ENCODE results near the gene DNAJB8. TPM values are rescaled to one million over a fixed set of nuclear protein-coding genes. Genes with fewer than 3 reads are reported as not detected.

Gene DNAJB8
- total RNA-seq, 1 donor from 2014 or later: not detected

DNA sequence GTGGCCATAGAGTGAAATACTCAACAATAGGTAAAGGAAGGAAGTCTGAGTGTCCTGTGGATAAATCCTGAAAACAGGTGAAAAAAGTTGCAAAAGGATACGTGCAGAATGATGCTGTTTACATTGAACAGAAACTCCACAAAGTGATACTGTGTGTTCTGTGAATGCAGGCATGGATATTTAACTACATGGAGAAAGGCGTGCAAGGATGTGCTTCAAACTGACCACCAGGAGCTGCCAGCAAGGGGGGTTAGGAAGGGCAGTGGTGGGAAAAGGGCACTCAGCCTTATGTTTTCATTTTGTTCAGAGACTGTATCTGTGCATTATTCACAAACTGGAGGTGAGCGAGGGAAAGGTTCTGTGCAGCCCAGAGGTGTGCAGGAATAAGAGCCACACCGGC is 47.4 kb downstream of the DNAJB8 start:
- peak overlapping the region; percentile 66 for H3K27ac Mint-ChIP-seq (ENCODE audit: unreplicated experiment)
- peaks cover 9% of the 10 kb centered on the region for H3K36me3 Mint-ChIP-seq (ENCODE audit: unreplicated experiment)
- peaks cover 22% of the 10 kb centered on the region for H3K27me3 Mint-ChIP-seq (ENCODE audit: unreplicated experiment)
- DNase-seq: no peak
- peaks cover 12% of the 10 kb centered on the region for H3K9me3 Mint-ChIP-seq (ENCODE audit: unreplicated experiment)
- TF ChIP-seq, protein P1, sequence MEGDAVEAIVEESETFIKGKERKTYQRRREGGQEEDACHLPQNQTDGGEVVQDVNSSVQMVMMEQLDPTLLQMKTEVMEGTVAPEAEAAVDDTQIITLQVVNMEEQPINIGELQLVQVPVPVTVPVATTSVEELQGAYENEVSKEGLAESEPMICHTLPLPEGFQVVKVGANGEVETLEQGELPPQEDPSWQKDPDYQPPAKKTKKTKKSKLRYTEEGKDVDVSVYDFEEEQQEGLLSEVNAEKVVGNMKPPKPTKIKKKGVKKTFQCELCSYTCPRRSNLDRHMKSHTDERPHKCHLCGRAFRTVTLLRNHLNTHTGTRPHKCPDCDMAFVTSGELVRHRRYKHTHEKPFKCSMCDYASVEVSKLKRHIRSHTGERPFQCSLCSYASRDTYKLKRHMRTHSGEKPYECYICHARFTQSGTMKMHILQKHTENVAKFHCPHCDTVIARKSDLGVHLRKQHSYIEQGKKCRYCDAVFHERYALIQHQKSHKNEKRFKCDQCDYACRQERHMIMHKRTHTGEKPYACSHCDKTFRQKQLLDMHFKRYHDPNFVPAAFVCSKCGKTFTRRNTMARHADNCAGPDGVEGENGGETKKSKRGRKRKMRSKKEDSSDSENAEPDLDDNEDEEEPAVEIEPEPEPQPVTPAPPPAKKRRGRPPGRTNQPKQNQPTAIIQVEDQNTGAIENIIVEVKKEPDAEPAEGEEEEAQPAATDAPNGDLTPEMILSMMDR (IDR thresholded peaks at IDR 0.05; ENCODE audit: partially characterized antibody, unreplicated experiment): no peak
- H3K4me1 Mint-ChIP-seq (ENCODE audit: low read depth, unreplicated experiment): peaks cover 5% of the 10 kb centered on the region
- peak overlapping the region; percentile 39 for H3K4me3 Mint-ChIP-seq (ENCODE audit: unreplicated experiment)

DNA sequence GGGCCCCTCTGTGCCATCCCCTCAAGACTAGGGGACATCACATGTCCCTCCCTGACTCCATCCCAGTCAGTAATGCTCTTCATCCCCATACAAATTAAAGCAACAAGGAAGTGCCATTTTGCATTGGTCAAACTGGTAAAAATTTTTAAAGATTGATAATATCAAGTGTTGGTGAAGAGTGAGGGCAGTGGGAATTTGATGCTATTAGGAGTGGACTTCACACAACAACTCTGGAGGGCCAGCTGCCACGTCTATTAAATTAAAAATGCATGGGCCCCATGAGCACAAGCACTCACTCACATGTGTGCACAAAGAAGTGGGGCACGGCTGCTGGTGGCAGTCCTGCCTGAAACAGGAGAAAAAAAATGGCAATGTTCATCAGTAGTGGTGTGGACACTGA is 47.8 kb downstream of the DNAJB8 start:
- Mint-ChIP-seq H3K9me3 (ENCODE audit: unreplicated experiment) (peaks cover 12% of the 10 kb centered on the region), H3K4me3 (ENCODE audit: unreplicated experiment) (no peak overlapping the region), H3K27ac (ENCODE audit: unreplicated experiment) (peak overlapping the region; percentile 66), H3K27me3 (ENCODE audit: unreplicated experiment) (peaks cover 22% of the 10 kb centered on the region), H3K4me1 (ENCODE audit: low read depth, unreplicated experiment) (peaks cover 5% of the 10 kb centered on the region), H3K36me3 (ENCODE audit: unreplicated experiment) (peaks cover 9% of the 10 kb centered on the region)
- TF ChIP-seq, protein P1 (IDR thresholded peaks at IDR 0.05; ENCODE audit: partially characterized antibody, unreplicated experiment): no peak
- DNase-seq: no peak

DNA sequence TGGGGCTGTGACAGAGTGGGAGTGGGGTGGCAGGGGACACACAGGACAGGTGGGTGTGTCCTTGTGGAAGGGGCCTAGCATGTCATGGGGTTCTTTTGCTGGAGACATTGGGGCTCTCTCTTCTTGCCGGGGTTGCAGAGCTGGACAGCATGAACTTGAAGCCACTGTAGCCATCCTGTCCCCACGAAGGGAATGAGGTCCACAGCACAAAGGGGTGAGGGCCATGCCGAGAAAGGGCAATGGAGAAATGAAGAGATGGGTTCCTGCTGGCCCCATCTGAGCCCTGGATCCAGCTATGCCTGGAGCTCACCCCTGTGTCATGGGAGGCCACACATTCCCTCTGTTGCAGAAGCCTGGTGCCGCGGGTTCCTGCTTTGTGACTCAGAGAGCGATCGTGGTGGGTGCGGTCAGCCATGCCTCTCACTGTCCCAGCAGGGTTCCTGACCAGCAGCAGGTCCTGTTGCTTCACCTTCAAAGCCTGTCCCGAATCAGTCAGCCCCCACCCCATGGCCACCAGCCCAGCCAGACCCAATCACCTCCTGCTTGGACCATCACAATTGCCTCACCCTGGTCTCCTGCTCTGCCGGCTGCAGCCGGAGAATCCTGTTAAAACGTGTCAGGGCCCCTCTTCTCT is 50.0 kb downstream of the DNAJB8 start:
- Mint-ChIP-seq H3K27ac (ENCODE audit: unreplicated experiment) (no peak overlapping the region), H3K4me3 (ENCODE audit: unreplicated experiment) (no peak overlapping the region), H3K4me1 (ENCODE audit: low read depth, unreplicated experiment) (peaks cover 7% of the 10 kb centered on the region), H3K36me3 (ENCODE audit: unreplicated experiment) (peaks cover 9% of the 10 kb centered on the region), H3K27me3 (ENCODE audit: unreplicated experiment) (peaks cover 29% of the 10 kb centered on the region), H3K9me3 (ENCODE audit: unreplicated experiment) (peaks cover 15% of the 10 kb centered on the region)
- TF ChIP-seq, protein P1 (IDR thresholded peaks at IDR 0.05; ENCODE audit: partially characterized antibody, unreplicated experiment): no peak
- DNase-seq: no peak

DNA sequence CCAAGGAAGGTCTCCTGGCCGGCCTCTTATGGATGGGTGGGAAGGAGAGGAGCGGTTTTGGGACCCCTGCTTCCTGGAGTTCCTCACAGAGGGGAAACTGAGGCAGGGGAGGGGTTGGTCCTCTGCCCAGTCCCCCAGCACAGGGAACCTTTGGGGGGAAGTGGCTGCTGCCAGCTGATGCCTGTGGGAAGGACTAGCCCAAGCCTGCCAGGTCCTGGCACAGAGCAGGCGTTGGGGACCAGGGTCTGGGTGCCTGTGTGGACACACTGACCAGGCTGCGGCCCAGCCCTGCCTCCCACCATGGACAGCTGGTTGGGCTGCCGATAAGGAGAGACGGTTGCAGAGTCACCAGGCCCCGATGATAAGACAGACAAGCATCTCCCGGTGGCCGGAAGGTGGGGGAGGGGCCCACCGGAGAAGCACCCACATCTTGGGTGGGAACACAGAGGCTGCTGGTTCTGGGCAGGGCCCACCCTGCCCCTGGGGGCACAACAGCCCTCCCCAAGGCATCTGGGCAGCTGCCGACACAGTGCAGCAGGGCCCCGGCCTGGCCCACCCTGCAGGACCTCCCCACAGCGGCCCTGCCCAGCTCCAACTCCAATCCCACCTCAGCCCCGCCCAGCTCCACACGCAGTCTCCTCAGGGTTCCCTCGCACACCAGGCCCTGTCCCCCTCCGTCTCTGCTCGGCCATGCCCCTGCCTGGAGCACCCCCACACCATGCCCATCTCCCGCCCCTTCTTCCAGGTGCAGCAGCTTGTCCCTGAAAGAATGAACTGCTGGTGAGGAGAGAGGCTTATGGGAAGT is 50.7 kb downstream of the DNAJB8 start:
- Mint-ChIP-seq H3K4me3 (ENCODE audit: unreplicated experiment) (no peak overlapping the region), H3K4me1 (ENCODE audit: low read depth, unreplicated experiment) (peaks cover 7% of the 10 kb centered on the region), H3K27me3 (ENCODE audit: unreplicated experiment) (peaks cover 29% of the 10 kb centered on the region), H3K27ac (ENCODE audit: unreplicated experiment) (no peak overlapping the region), H3K9me3 (ENCODE audit: unreplicated experiment) (peaks cover 15% of the 10 kb centered on the region), H3K36me3 (ENCODE audit: unreplicated experiment) (peaks cover 9% of the 10 kb centered on the region)
- TF ChIP-seq, protein P1 (IDR thresholded peaks at IDR 0.05; ENCODE audit: partially characterized antibody, unreplicated experiment): no peak
- no peak for DNase-seq
